GM21423 (cell line): Measurements from ENCODE around the gene DPCD.
"Not testable (repeated sequence)": the region's sequence is repeated elsewhere in the genome, so short reads cannot be mapped to it uniquely, and the experiment has no call there.

Experiments used
- ATAC-seq: cut with Tn5 transposase; IDR thresholded peaks from one replicate; pipeline ENCODE4 v1.9.1; 2021; ENCODE audit warnings: mild to moderate bottlenecking, moderate library complexity; ENCODE audit not compliant: unreplicated experiment

The DPCD gene

DNA sequence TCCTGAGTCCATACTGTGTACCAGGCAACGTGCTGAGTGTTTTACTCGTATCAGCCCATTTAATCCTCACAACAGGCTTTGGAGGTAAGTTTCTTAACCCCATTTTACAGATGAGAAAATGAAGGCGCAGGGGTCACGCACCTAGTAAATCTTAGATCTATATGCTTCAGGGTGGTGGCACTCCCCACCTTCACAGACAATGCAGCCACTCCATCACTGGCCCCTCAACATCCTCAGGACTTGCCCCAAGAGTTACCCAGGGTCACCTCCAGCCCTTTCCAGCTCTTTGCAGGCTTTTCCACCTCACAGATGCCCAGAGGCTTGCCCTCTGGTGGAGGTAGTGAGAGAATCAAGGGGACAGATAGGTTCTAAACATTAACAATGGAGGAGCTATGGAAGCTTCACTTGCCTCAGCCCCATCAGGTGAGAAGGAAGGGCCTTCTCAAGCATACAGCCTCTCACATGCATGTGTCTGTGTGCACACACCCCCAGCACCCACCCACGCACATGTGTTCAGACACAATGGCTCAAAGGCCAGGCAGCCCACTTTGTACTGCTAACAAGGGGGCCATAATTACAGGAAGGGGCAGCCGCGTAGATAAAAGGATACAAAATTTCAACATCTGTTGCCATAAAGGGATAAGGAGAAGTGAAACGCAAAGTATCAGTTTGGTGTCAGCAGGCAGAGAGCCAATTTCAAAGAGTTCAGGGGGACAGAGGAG lies 29.1 kb downstream of the DPCD start:
- no peak for ATAC-seq

GRCh38 chr10:101617824-101618568 lies 29.9 kb downstream of the DPCD start:
- no peak for ATAC-seq

DNA sequence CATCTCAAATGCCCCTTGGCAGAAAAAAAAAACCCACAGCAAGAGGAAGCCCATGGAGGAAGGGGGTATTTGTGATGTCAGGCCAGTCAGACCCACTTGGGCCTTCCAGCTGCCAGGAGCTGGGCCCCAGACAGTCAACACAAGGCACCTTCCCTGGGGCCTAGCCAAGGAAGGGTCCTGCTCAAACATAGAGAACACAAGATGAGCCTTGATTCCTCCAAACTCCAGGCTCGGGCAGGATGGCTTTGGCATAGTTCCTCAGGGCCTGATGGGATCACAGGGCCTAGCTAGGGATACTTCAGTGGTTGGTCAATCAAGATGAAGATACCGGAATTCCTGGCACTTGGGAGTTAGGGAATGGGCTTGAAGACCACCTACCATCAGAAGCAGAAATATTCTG lies 30.8 kb downstream of the DPCD start:
- ATAC-seq = no peak

DNA sequence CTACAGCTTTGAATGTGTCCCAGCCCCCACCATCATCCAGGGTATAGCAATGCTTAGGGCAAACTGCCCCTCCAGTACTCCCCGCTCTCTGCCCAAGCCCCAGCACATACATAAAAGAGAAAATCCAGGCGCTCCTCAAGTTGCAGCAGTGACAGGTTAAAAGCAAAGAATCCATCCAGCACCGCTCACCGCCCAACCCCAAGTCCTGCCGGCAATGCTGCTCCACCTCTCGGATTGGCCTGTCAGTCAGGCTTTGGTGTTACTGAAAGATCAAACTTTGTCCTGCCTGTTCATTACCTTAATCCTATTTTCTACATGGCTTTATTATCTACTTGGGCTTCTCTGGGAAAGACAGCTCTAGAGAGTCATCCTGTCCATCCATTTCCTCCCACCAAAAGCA lies 31.9 kb downstream of the DPCD start:
- ATAC-seq = no peak

DNA sequence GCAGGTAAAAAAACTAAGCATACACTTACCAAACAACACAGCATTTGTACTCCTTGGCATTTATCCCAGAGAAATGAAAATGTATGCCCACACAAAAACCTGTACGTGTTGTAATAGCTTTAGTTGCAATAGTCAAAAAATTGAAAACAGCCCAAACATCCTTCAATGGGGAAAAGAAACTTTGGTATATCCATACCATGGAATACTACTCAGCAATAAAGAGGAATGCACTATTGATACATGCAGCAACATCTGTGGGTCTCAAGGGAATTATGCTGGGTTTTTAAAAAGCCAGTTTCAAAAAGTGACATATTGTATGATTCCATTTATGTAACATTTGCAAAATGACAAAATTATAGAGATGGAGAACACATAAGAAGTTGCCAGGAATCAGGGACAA lies 35.4 kb downstream of the DPCD start:
- ATAC-seq = no peak

GRCh38 chr10:101624526-101625102 lies 36.5 kb downstream of the DPCD start:
- ATAC-seq = no peak

- no peak for ATAC-seq
Observed at GRCh38 chr10:101625821-101626412, 37.8 kb downstream of the DPCD start.

GRCh38 chr10:101629837-101630632 lies 41.9 kb downstream of the DPCD start:
- no peak for ATAC-seq

- ATAC-seq = no peak
Observed at GRCh38 chr10:101630633-101630920, 42.5 kb downstream of the DPCD start.

DNA sequence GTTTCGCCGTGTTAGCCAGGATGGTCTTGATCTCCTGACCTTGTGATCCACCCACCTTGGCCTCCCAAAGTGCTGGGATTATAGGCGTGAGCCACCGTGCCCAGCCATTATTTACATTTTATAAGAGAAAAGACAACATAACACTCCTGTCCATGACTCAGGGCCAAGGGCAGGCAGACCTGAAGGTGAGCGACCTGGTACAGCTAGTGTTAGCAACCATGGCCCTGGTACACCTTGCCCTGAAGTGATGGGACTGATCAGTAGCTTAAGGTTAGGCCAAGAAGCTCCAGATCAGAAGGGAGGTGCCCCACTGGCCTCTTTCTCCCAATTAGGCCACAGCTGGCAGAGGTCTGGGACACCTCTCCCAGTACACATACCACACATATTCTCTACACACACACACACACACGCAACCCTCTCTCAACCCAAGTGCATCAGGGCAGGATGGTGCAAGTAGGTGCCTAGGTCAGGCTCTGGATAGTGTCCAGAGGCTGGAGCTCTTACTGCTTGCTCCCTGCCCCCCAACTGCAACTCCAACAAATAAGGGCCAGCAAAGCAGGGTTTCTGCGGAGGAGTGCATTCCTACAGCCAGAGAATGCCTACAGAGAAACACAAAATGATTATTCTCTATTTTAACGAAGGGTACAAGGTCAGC lies 43.8 kb downstream of the DPCD start:
- ATAC-seq = no peak

GRCh38 chr10:101633510-101633909 lies 45.4 kb downstream of the DPCD start:
- ATAC-seq = not testable (repeated sequence)

DNA sequence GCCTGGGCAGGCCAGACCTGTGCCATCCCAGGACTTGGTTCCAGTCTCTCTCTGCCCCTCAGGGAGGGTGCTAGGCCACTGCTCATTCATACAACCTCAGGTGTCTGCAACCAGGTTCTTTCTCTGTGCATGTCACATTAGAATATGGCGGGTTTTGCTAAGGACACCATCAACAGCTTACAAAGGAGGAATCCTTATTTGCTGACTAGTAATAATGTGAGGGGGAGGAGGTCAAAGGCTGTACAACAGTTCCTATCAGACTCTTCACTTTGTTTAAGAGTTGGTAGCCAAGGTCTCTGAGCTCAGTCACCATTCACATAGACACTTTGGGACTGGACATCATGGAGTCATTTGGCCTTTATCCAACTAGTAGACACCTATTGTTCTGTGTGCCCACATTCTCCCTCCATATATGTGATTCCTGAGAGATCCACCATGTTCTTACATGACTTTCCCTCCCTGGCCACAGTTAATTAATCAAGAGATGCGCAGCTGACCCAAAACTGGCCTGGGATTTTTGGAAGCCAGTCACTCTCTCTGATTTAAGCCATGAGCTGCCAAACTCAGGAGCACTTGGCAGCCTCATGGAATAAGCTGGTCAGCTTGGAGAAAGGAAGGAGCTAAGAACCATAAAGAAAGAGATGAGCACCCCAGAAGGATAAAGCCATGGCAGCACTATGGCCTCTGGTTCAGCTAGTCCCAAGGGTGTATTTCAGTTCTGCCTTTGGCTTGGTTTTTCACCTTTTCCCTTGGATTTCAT lies 51.2 kb downstream of the DPCD start:
- ATAC-seq = no peak

- no peak for ATAC-seq
Observed at GRCh38 chr10:101643546-101643945, 55.4 kb downstream of the DPCD start.

- no peak for ATAC-seq
Observed at GRCh38 chr10:101644002-101644401, 55.9 kb downstream of the DPCD start.

GRCh38 chr10:101645659-101646058 lies 57.5 kb downstream of the DPCD start:
- ATAC-seq = no peak

DNA sequence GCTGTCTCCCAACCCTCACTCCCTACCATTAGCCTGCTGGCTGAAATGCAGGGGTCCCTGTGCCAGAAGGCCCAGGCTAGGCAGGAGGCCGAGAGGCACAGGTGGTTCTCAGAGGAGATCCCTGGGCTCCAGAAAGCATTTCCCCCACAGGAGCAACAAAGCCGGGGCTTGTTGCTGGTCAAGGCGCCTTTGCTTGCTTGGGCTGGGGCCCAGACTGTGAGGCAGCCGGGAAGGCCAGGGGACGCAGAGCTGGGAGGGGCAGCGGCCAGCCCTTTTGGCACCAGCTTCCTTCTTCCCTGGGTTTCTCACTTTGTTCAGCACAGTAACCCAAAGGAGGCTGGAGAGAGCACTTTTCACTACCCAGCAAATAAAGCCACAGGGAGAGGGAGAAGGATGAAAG lies 58.2 kb downstream of the DPCD start:
- no peak for ATAC-seq

GRCh38 chr10:101647255-101647654 lies 59.1 kb downstream of the DPCD start:
- no peak for ATAC-seq

- ATAC-seq = no peak
Observed at GRCh38 chr10:101649525-101650085, 61.5 kb downstream of the DPCD start.

- ATAC-seq = no peak
Observed at GRCh38 chr10:101650863-101651262, 62.7 kb downstream of the DPCD start.

GRCh38 chr10:101651336-101651735 lies 63.2 kb downstream of the DPCD start:
- no peak for ATAC-seq
